ENCODE data around the gene RGS17.

Gene RGS17

GRCh38 chr6:153076431-153076830, 54.7 kb downstream of the RGS17 start:
- no peak for DNase-seq

DNA sequence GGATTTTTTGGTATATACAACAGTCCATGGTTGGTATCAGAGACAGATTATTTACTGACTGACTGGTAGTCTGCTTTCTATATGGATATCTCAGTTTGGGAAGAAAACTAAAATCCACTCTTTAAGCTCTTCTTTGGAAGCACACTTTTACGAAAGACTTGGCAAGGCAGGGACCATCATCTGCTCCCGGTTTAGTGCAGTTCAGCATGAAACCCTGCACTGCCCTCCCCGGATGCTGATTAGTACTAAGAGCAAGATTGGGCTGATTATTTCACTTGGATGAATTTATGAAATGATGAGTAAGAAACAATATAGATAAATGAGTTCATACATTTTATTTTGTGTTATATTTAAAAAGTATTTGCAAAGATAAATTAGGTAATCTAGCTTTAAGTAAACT, 56.3 kb downstream of the RGS17 start:
- no peak for DNase-seq

- no peak for DNase-seq
Measured at GRCh38 chr6:153073841-153074240, 57.2 kb downstream of the RGS17 start.

DNA sequence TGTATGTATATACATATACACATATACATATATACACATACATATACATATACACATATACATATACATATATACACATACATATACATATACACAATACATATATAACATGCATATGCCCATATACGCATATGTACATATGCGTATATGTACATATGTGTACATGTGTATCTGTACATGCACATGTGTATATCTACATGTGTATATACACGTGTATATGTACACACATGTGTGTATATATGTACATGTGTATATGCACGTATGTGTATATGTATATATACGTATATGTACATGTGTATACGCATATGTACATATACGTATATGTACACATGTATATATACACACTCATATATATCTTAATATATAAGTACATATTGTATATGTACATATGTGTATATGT, 60.3 kb downstream of the RGS17 start:
- no peak for DNase-seq

- no peak for DNase-seq
Measured at GRCh38 chr6:153069897-153070296, 61.2 kb downstream of the RGS17 start.

DNA sequence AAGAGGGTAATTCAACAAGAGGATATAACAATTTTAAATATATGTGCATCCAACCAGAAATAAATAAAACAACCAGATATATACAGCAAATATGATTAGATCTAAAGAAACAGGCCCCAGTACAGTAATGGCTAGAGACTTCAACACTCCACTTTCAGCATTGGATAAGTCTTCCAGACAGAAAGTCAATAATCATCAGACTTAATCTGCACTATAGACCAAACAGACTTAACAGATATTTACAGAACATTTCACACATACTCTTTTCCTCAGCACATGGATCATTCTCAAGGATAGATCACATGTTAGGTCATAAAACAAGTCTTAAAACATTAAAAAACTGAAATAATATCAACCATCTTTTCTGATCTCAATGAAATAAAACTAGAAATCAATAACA, 65.9 kb downstream of the RGS17 start:
- no peak for DNase-seq

- no peak for DNase-seq
Measured at GRCh38 chr6:153063936-153064335, 67.1 kb downstream of the RGS17 start.

DNA sequence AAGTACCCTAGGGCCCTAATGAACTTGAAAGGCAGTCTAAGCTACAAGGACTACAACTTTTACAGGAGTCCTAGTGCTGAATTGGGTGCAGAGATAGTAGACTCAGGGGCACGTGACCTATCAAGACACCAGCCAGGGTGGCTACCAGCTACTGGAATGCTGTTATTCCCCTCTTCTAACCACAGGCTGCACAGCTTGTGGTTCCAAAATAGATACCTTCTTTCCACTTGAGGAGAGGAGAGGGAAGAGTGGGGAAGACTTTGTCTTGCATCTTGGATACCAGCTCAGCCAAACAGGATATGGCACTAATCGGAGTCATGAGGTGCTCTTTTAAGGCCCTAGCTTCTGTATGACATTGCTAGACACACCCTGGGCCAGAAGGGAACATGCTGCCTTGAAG, 68.6 kb downstream of the RGS17 start:
- DNase-seq, result no peak

GRCh38 chr6:153059757-153060156, 71.3 kb downstream of the RGS17 start:
- DNase-seq, result no peak

DNA sequence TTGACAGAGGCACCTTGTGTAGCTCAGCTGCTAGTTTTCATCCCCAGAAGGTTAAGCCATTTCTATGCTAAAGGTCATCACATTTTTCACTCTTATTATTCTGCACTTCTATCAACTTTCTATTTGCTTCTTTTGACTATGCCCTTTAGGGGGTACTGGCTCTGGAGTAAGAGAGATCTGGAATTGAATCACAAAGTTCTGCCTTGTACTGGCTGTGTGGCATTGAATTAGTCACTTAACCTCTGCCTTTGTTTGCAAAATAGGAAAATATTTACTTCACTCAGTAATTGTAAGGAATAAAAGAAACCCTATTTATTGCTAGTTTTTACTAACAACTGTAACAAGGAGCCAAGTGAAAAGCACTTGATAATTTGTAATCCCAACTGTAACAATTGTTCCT, 71.8 kb downstream of the RGS17 start:
- DNase-seq, result no peak

- no peak for DNase-seq
Measured at GRCh38 chr6:153058909-153059308, 72.2 kb downstream of the RGS17 start.

DNA sequence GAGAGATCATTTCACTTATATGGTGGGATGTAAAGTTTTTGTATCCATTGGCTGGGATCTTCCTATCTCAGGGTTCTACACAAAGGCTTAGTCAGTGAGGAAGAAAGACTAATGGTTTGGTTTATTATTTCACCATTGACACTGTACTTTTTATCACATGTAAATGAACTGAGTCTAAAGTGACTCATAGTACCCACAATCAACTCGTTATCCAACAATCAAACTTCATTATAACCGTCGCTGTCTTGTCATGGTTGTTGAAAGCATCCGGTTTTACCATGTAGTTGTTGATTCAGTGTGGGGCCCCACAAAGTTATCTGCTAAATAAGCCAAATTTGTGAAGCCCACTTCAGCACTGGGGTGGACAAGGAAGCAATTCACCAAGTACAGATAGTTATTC, 72.8 kb downstream of the RGS17 start:
- no peak for DNase-seq

DNA sequence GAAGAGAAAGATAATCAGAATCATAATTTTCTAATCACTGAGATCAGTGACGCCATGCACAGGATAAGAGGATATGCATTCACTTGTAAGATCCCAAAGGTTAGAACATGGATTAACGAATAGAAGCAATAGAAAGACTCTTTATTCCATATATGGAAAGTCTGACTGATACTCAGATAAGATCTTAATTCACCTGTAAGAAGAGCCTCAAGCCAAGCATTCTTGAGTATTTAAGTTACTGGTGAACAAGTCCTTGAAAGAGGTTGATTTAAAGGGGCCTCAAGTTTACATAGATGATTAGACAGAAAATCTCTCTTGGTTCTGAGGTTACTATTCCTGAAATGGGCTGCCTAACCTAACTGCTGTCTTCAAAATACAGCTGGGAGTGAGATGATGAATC, 74.8 kb downstream of the RGS17 start:
- DNase-seq, result no peak

GRCh38 chr6:153051801-153052200, 79.3 kb downstream of the RGS17 start:
- DNase-seq, result no peak

DNA sequence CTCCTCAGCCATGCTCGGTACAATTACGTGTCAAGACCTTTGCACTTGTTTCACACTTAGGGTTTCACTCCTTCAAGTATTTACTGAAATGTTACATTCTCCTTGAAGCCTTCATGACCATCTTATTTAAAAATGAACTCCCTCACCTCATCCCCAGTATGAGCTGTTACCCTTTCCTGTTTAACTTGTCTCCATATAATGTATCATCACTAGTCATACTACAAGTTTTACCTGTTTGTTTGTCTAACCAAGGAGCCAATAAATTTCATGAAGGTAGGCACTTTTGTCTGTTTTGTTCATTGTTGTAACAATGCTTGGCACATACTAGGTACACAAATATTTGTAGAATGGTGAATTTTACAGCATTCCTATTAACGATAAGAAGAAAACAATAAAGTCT, 82.5 kb downstream of the RGS17 start:
- no peak for DNase-seq

DNA sequence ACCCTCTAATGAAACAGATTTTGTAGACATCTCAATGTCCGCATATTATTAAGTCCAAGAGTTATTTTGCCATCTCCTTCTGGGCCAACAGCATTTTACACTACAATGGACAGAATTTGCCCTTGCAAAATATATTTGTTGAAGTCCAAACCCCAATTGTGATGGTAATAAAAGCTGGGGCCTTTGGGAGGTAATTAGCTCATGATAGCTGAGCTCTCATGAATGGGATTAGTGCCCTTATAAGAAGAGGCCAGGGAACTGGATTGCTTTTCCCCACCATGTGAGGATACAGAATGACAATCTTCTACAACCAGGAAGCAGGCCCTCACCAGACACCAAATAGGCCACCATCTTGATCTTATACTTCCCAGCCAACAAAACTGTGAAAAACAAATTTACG, 83.7 kb downstream of the RGS17 start:
- DNase-seq, result no peak

GRCh38 chr6:153045271-153045670, 85.8 kb downstream of the RGS17 start:
- DNase-seq, result no peak

GRCh38 chr6:153044295-153044694, 86.8 kb downstream of the RGS17 start:
- DNase-seq, result no peak

- DNase-seq, result no peak
Measured at GRCh38 chr6:153043719-153044118, 87.4 kb downstream of the RGS17 start.

- DNase-seq, result no peak
Measured at GRCh38 chr6:153038378-153039057, 92.6 kb downstream of the RGS17 start.

DNA sequence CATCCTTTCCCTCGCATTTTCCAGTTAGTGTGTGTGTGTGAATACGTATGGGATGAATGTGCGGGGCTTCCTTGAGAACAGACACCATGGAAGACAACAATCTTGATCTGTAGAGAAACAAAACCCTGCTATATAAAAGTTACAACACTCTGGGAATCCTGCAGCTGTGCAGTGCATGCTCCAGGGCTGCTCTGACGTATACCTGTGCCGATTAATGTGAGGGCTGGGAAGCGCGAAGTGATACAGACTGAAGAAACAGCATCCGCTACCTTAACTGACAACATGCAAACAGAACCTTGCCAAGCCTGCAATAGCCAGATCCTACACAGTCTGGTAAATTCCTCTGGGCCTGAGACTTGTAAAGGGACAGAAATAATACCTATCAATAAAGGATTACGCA, 96.9 kb downstream of the RGS17 start:
- DNase-seq, result no peak

GRCh38 chr6:153032255-153032882, 98.7 kb downstream of the RGS17 start:
- DNase-seq, result no peak

DNA sequence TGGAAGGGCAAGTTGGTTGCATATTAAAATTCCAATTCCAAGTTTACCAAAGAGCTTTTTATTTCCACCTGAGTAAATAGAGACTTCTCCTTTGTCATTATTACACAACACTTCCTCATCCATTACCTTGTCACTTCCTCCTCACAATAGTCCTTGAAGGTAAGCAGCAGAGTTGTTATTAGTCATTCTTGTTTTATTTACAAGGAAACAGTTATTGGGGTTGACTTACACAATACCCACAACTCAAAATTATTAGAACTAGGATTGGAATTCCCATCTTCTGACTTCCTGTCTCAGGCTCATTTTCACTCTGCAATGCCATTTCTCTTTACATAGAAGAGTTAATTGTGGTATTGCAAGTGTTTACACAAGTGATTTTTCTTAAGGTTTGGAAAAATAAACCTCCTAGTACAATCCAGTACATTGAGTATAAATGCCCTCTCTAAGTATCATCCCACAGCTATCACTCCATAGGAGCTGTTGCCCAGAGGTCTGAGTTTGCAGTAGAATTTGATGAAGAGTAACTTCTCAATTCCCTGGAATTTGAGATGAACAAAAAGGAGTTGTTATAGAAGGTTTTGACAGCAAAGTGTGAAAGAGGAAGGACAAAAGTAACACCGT, 99.6 kb downstream of the RGS17 start:
- DNase-seq, result no peak

- DNase-seq, result no peak
Measured at GRCh38 chr6:153028963-153029362, 102.1 kb downstream of the RGS17 start.

GRCh38 chr6:153028286-153028685, 102.8 kb downstream of the RGS17 start:
- DNase-seq, result no peak

Data from NCI-H226 (cell line).